Right ventricle myocardium superior (tissue), 1 donor: ENCODE results near the gene CTCFL. TPM values are rescaled to one million over a fixed set of nuclear protein-coding genes. Genes with fewer than 3 reads are reported as not detected.
"Not testable (repeated sequence)": the region's sequence is repeated elsewhere in the genome, so short reads cannot be mapped to it uniquely, and the experiment has no call there.

Experiments
- ATAC-seq: fragments of 200-7000 bp; cut with Tn5 transposase; one replicate; pipeline ENCODE4 v1.9.1; 2020; ENCODE audit warnings: mild to moderate bottlenecking; ENCODE audit not compliant: poor library complexity
- DNase-seq: peaks from one replicate; pipeline ENCODE4 v3.0.0-alpha.2; 2020
- intact Hi-C: fragments of 100-400 bp; cut with DNase I; formaldehyde crosslinking; loops from one replicate; pipeline ENCODE4 v1.11.2; 2022
- total RNA-seq: library from RNA; stranded (reverse); fragmentation: NEBNext Ultra II Directional; extraction: Animal tissue kit (Norgen Biotek cat#: 25700); gene quantifications from one replicate; pipeline ENCODE4 v1.2.1, GENCODE V29; 2021
- donor health status: DM: no; HTN: yes; CAD: no; lungs with severe emphysema.

Gene CTCFL
- total RNA-seq, 1 donor from 2014 or later = not detected

DNA sequence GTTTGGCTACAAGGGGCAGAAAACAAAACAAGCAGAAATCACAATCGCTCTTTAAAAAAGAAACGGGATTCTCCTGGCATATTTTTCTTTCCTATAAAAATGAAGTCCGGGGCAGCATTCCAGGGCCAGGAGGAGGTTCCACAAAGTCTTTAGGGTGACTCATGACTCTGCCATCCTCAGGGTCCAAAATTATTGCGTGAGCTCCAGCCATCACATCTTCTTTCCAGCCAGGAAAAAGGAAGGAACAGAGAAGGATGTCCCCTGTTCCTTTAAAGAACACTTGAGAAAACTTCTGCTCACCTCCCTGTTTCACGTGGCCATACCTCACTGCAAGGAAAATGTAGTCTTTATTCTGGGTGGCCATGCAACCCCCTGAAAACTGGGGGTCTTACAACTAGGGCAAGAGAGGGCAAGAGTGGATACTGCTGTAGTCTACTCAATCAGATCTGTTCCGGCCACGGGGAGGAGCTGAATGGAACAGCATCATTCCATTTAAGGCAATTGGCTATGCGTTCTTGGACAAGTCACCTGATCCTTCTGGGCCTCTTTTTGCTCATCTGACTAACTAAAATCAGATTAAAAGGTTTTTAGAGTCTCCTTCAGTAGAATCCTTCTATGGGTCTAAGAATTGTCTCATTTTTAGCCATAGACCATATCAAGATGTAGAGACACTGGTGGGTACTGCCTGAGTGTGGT, 49.4 kb downstream of the CTCFL start:
- intact Hi-C loops = no loop called here
- no peak for DNase-seq
- no peak for ATAC-seq

DNA sequence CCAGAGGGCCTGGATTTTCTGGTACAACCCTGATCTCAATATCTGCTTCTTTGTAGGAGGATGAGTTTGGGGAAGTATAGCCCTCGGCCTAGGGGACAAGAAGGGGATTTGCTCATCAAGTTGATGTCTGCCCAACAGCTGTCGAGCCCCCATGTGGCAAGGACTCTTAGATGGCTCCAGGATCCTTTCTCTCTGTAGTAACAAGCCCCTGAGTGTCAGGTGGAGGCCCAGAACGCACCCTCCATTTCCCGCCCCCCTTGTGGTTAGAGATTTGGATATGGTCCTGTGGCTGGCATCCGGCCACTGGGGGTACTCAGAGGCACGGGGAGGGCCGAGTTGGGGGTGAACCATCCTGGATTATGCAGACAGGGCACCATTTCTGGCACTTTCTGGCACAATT, 50.1 kb downstream of the CTCFL start:
- intact Hi-C loops = no loop called here
- ATAC-seq = no peak

DNA sequence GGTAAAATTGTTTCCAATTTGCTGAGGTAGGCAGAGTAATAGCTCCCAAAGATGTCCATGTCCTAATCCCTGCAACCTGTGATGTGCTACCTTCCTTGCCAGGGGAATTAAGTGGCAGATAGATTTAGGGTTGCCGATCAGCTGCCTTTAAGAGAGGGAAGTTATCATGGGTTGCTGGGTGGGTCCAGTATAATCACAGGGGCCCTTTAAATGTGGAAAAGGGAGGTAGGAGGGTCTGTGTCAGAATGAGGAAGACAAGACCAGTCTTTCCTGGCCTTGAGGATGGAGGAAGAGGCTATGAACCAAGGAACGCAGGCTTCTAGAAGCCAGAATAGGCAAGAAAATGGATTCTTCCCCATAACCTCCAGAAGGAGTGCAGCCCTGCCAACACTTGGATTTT, 50.7 kb downstream of the CTCFL start:
- ATAC-seq = no peak
- intact Hi-C loops = no loop called here
- no peak for DNase-seq

More for the DNA sequence above, 50.1 kb downstream of the CTCFL start:
- DNase-seq = no peak

DNA sequence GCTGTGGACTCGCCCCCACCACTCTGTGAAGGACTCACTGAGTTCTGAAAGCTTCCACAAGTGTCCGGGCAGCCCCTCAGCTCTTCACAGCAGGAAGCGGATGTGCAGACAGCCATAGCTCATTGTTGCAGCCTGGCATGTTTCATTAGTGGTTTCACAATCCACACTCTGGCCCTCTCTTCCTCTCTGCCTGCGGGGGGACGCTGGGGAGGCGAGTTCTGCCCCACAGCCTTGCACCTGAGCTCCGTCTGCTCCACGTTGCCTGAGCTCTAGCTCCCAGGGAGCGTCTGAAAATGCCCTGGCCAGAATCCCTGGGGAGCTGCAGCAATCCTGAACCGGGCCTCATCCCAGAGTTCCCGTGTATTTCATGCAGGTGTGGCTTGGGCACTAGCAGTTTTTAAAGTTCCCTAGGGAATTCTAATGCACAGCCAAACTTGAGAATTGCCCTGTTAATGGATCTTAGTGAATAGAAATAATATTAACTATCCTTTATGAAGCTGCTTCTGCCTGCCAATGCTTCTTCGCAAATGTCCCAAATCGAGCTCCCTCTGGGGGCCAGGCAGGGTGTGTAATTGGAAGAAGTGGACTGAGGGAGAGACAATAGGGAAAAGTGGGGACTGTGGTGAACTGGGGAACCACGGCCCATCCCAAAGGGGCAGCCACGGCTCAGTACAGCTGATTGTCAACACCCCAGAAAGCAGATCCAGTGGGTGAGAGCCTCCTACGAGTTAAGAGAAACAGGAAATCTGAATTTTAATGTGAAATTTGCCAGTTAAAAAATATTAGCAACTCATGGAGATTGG, 51.5 kb downstream of the CTCFL start:
- intact Hi-C loops = no loop called here
- peak; percentile 4 for ATAC-seq
- no peak for DNase-seq

DNA sequence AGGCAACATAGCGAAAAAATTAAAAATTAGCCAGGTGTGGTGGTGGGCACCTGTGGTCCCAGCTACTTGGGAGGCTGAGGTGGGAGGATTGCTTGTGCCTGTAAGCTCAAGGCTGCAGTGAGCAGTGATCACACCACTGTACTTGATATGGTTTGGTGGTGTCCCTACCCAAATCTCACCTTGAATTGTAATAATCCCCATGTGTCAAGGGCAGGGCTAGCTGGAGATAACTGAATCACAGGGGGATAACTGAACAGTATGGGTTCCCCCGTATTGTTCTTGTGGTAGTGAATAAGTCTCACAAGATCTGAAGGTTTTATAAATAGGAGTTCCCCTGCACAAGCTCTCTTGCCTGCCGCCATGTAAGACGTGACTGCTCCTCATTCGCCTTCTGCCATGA, 52.5 kb downstream of the CTCFL start:
- intact Hi-C loops, DNase-seq, ATAC-seq: not testable (repeated sequence)

DNA sequence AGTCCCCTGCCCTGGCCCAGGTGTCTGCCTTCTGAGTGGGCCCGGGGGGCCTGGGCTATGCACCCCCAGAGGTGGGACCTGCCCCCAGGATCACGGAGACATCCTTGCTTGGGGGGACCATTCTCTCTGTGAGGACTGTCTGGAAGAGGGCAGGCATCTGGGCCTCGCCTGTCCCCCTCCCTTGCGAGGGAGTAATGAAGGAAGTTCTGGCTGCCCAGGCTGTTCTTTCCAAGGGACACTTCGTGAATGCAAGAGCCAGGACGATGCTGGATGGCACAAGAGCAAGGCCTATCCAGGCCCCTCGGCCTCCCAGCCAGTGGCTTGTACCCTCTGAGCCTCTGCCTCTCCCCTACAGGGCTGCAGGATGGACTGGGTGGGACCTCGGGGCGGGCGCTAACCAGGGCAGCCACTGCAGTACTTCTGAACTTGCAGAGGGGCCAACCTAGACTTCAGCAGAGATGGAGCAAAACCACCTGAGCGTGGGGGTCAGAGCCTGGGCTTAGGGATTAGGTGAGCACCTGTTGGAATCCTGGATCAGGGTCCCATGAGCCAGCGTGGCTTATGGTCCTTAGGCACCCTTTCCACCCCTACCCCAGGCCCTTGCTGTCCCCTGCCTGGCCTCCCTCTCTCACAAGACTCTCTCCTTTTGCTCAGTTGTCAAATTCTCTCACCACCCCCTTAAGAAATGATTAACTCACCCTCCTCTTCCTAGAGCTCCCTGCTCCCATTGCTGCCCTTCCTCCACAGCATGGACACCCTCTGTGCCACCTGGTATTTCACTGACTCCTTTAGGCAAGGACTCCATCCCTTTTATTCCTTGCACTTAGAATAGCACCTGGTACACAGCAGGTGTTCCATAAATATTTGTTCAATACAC, 53.2 kb downstream of the CTCFL start:
- DNase-seq (no peak), ATAC-seq (no peak)
- intact Hi-C loops = no loop called here

DNA sequence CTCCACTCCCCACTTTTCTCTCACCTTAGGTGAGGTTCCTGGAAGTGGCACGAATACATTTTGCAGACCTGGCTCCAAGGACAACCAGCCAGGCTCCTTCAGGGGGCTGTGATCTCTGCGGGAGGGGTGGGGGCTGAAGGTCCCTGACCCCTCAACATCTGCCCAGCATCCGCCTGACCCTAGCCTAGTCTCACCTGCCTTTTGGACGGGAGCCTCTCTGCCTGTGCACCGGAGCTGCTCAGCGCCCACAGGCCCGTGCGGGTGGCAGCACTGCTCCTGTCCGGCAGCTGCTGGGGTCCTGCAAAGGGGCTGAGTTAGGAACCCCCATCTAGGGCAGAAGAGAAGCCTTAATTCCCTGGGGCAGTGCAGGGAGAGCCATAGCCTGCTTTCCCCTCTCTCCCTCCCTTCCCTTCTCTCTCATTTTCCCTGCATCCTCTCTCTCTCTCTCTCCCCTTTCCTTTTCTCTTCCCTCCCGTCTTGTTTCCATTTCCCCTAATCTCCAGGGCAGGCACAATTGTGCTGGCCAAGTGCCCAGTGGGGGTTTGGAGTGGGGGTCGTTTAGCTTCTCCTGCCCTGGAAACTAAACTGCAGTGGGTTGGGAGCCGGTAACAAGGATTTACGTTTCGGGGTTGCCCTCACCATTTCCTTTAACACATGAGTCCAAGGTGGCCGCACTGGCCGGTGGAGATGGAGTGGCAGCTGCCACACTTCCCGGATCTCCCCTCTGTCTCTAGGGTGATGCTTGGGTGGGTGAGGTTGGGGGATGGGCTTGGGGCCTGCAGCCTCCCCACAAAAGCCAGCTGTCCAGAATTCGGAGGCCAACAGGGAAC, 54.1 kb downstream of the CTCFL start:
- ATAC-seq (no peak), DNase-seq (no peak)
- intact Hi-C loops = no loop called here

DNA sequence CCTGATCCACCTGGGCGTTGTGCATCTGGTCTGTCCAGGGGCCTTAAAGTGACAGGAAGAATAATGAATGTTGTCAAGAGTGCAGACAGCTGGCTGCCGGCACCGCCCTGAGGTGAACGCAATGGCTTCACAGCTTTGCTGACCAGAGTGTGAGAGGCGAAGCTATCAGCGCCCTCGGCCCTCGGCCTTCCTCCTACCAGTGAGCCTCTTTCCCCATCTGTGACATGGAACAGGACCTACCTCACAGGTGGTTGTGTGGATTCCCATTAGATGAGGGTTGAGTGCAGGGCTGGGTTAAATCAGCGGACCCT, 54.8 kb downstream of the CTCFL start:
- intact Hi-C loops = no loop called here
- ATAC-seq (no peak), DNase-seq (no peak)

DNA sequence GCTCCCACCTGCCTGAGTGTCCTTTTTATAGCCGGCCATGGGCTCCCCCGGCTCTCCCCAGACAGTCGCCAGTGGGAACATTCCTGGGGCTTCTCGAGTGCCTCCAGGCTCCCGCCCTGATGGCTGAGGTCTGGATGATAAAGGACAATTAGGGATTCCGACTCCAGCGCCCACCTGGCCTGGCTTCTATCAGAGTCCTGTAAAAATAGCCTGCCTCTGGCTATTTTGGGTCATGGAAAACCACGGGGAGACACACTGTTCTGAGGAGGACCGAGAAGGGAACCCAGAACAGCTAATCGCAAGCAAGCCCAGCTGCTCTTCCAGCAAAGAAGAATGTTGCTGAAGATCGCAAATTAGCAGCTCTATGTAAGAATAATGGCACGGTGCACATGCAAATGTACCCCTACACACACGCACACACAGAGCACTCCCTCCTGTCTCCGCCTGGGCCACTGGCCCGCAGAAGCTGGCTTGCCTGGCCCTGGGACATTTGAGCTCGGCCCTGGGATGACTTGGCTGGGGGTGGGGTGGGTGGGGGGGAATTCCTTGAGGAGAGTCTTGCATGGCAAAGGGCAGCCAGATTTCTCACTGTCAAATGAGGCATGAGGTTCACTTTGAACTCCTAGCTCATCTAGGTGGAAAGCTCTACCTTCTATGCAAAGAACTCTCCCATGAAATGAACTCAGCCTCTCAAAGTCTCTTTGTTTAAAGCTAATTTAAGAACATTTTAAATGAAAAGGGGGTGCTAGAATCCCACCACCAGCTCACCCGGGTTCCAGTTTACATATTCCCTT, 55.3 kb downstream of the CTCFL start:
- ATAC-seq (peak; percentile 91), DNase-seq (peak; percentile 77)
- intact Hi-C loops = no loop called here

DNA sequence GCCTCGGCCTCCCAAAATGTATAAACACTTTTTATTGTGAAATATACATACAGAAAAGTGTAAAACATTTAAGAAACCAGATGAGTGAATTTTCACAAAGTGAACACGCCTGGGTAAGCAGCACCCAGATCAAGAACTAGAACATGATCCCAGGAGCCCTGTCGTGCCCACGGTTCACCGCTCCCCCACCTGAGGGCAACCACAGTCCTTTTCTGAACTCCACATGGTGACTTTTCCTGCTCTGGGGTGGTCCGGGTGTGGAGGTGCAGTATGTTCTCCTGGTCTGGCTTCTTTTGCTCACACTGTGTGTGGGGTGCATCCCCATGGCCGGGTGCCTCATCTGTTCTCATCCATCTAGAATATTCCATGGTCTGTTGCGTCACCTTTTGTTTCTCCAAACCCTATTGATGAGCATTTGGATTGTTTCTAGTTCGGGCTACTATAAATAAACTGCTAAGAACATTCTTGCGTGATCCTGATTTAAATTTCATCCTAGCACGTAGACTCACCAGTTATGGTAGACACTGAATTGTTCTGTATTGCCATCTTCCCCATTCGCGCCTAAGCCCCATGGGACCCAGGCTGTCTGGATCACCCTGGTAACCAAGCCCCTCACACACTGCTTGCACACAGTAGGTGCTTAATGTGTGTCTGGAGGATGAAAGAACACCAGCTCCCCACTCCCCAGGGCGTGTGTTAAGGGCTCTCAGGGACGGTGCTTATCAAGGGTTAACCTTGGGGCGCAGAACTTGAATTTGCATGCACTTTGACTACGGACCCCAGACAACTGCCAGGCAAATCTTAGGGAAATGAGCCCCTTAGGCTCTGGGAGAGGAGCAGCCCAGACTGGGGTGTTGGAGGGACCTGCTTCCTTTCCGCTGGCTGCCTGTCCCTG, 56.2 kb downstream of the CTCFL start:
- intact Hi-C loops = no loop called here
- DNase-seq = no peak
- peak; percentile 1 for ATAC-seq

DNA sequence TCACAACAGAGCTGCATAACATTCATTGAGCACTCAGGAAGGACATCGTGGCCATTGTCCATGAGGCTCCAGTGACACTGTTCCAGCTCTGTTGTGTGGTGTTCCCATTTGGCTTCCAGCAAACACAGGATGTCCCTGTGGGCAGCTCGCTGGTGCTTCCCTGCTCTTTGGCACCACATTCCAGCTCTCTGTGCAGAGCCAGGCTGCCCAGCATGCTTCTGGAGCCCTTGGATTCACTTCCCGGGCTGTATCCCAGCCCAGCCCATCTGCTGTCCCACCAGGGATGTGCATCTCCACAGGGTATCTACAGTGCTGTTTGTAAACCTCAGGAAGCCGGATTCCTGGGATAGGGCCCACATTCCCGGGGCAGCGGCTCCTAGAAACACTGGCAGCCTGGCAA, 57.2 kb downstream of the CTCFL start:
- ATAC-seq = peak; percentile 56
- intact Hi-C loops = no loop called here
- DNase-seq = no peak

DNA sequence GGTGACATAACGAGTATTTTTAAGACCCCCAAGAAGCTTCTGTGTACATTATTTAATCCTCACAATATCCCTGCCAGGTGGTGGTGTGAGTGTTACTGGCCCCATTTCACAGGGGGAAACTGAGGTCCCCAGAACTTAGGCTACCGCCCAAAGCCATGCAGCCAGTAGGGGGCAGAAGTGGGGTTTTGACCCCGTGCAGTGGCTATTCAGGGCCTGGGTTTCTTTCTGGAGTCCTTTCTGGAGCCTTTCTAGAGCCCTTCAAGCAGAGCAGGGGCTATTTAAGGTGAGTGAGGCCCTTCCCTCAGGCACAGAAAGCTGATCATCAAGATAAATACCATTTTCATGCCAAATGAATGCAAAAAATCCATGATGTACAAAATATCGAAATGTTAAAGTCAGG, 59.0 kb downstream of the CTCFL start:
- intact Hi-C loops = no loop called here
- ATAC-seq (no peak), DNase-seq (no peak)

DNA sequence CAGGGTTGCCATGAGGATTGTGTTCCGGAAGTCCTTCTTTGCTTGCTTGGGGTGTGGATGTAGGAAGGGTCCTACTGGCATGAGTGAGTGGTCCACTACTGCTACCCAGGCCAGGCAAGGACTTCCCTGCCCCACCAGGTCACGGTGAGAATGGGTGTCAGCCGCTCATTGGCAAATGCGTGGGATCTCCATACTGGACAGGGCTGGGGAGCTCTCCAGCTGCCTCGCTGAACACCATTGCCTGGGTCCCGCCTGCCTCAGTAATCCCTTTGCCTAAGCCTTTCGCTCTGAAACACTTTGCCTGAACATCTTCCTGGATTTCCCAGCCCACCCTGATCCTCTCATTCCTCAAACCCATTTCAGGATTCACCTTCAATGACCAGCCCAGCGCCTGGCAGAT, 59.5 kb downstream of the CTCFL start:
- no peak for ATAC-seq
- intact Hi-C loops = no loop called here
- no peak for DNase-seq

DNA sequence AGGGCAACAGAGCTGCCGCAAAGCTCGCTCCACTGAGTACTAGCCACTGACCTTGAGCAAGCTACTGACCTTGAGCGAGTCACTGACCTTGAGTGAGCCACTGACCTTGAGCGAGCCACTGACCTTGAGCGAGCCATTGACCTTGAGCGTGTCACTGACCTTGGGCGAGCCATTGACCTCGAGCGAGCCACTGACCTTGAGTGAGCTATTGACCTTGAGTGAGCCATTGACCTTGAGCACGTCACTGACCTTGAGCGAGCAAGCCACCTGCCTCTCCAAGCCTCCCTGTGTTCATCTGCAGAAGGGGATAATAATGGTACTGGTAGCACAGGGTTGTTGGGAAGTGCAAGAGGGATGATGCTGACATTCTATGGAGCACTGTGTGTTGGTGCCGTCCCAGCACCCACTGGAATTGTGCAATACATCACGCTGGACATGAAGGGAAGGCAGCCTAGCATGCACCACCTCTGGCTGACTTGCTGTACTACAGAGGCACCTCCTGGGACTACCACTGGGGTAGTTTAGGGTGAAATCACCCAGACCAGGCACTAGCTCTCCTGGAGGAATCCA, 60.2 kb downstream of the CTCFL start:
- intact Hi-C loops = no loop called here
- DNase-seq (no peak), ATAC-seq (no peak)

DNA sequence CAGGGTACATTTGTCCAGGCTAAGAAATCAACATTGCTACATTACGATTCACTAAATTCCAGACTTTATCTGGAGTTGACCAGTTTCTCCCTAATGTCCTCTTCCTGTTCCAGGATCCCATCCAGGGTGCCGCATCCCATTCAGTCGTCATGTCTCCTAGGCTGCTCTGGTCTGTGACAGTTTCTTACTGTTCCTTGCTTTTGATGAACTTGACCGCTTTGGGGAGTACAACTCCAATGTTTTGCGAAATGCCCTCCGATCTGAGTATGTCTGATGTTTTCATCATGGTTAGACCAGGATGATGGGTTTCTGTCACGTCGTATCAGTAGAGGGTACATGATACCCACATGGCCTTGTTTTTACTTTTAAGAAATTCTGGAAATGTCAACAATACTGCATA, 62.2 kb downstream of the CTCFL start:
- intact Hi-C loops = no loop called here

DNA sequence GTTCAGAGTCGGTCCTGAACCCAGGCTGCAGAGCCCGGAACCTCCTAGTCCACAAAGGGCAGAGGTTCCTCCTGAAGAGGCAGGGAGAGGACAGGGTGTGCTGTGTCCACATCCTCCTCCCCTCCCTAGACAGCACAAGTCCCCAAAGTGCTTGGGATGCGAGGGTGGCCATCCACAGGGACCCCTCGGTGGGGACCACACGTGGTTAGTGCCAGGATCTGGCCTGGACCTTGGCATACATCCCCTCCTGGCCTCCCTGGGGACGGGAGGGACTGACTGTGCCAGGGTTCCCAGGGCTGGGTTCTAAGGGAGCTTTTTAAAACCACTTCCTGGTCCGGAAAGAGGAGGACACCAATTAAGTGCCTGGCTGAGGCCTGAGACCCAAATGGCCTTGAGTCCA, 63.2 kb downstream of the CTCFL start:
- DNase-seq (no peak), ATAC-seq (no peak)
- intact Hi-C loops = no loop called here

More for the DNA sequence above, 62.2 kb downstream of the CTCFL start:
- DNase-seq = no peak
- ATAC-seq = no peak
